PC-3 (cell line): ENCODE measurements around the gene LINGO1. TPM values are rescaled to one million over a fixed set of nuclear protein-coding genes. Genes with fewer than 3 reads are reported as not detected.

Source experiments
- ATAC-seq: fragments of 200-7000 bp; cut with Tn5 transposase; 2 replicates; pipeline ENCODE4 v1.9.1; 2020; ENCODE audit warnings: mild to moderate bottlenecking, moderate library complexity
- BruUV-seq: library from RNA; stranded (reverse); fragments of 400-500 nt; replicated peaks from 2 replicates; lab custom pipeline; 2021; lab: Mats Ljungman, UMichigan
- CTCF ChIA-PET: fragments of 300-600 bp; sonication (Branson Sonifier 250); formaldehyde crosslinking; loops from one replicate; lab custom pipeline; 2022; ENCODE audit warnings: antibody characterized with exemption; lab: Charles Lee
- POLR2A ChIA-PET: fragments of 300-600 bp; sonication (Branson Sonifier 250); formaldehyde crosslinking; loops from one replicate; lab custom pipeline; 2022; ENCODE audit warnings: antibody characterized with exemption; ENCODE audit not compliant: unreplicated experiment; lab: Charles Lee
- DNase-seq: peaks from one replicate; pipeline ENCODE4 v3.0.0-alpha.2; 2015
- H2AFZ ChIP-seq: fragments of 300-600 bp; sonication (generic); 2 replicates; pipeline ENCODE4 v1.6.0; 2016; ENCODE audit warnings: antibody characterized with exemption, low read length
- H3F3A ChIP-seq: fragments of 300-600 bp; sonication (generic); one replicate; pipeline ENCODE4 v1.6.0; 2017; ENCODE audit warnings: antibody characterized with exemption, low read length, control low read depth, mild to moderate bottlenecking; ENCODE audit not compliant: unreplicated experiment
- H3K27ac ChIP-seq: fragments of 300-600 bp; sonication (generic); 2 replicates; pipeline ENCODE4 v1.5.1; 2016; ENCODE audit warnings: mild to moderate bottlenecking, low read length
- H3K27me3 ChIP-seq: fragments of 300-600 bp; sonication (generic); 2 replicates; pipeline ENCODE4 v1.6.1; 2016; ENCODE audit warnings: low read length, mixed read lengths
- H3K36me3 ChIP-seq: fragments of 300-600 bp; sonication (generic); 2 replicates; pipeline ENCODE4 v1.6.1; 2016; ENCODE audit warnings: low read depth, mixed run types, low read length, mixed read lengths
- H3K4me1 ChIP-seq: fragments of 300-600 bp; sonication (generic); 2 replicates; pipeline ENCODE4 v1.5.1; 2016; ENCODE audit warnings: low read length; ENCODE audit not compliant: insufficient read depth
- H3K4me2 ChIP-seq: fragments of 300-600 bp; sonication (generic); 2 replicates; pipeline ENCODE4 v1.6.0; 2016; ENCODE audit warnings: low read length
- H3K4me3 ChIP-seq: fragments of 300-600 bp; sonication (generic); 2 replicates; pipeline ENCODE4 v1.5.1; 2016; ENCODE audit warnings: mild to moderate bottlenecking, low read length, mixed read lengths
- H3K79me2 ChIP-seq: fragments of 300-600 bp; sonication (generic); 2 replicates; pipeline ENCODE4 v1.6.1; 2017; ENCODE audit warnings: low read length, mixed read lengths
- H3K9ac ChIP-seq: fragments of 300-600 bp; sonication (generic); 2 replicates; pipeline ENCODE4 v1.6.0; 2016; ENCODE audit warnings: mild to moderate bottlenecking, low read length
- H3K9me2 ChIP-seq: fragments of 300-600 bp; sonication (generic); replicated peaks from 2 replicates; pipeline ENCODE4 v1.6.1; 2016; ENCODE audit warnings: mixed run types, low read length, mixed read lengths
- H3K9me3 ChIP-seq: fragments of 300-600 bp; sonication (generic); 2 replicates; pipeline ENCODE4 v1.6.1; 2016; ENCODE audit warnings: low read length, mixed read lengths
- H4K20me1 ChIP-seq: fragments of 300-600 bp; sonication (generic); 2 replicates; pipeline ENCODE4 v1.6.1; 2016; ENCODE audit warnings: low read length, mixed read lengths
- EZH2 ChIP-seq: fragments of 300-600 bp; sonication (generic); IDR thresholded peaks from one replicate; pipeline ENCODE4 v1.6.1; 2017; ENCODE audit warnings: antibody characterized with exemption, mild to moderate bottlenecking, low read length; ENCODE audit not compliant: unreplicated experiment
- EZH2phosphoT487 ChIP-seq: fragments of 300-600 bp; sonication (generic); IDR thresholded peaks from 2 replicates; pipeline ENCODE4 v1.6.1; 2018; ENCODE audit warnings: mild to moderate bottlenecking, antibody characterized with exemption, low read length, borderline replicate concordance
- intact Hi-C: fragments of 100-400 bp; cut with micrococcal nuclease; formaldehyde crosslinking; loops from 2 replicates; pipeline ENCODE4 v1.9.0; 2023
- total RNA-seq: library from RNA; depleted of rRNA; stranded (reverse); fragments of >200 nt; gene quantifications from 2 replicates; pipeline ENCODE4 v1.2.3, GENCODE V29; 2014
- TF ChIP-seq, protein P1 (sequence below): fragments of 300-600 bp; sonication (generic); conservative IDR thresholded peaks from 2 replicates; pipeline ENCODE4 v1.5.1; 2017; ENCODE audit warnings: antibody characterized with exemption, low read depth, mild to moderate bottlenecking, low read length

Gene LINGO1
- total RNA-seq, 1 experiment from 2014 or later = not detected

DNA sequence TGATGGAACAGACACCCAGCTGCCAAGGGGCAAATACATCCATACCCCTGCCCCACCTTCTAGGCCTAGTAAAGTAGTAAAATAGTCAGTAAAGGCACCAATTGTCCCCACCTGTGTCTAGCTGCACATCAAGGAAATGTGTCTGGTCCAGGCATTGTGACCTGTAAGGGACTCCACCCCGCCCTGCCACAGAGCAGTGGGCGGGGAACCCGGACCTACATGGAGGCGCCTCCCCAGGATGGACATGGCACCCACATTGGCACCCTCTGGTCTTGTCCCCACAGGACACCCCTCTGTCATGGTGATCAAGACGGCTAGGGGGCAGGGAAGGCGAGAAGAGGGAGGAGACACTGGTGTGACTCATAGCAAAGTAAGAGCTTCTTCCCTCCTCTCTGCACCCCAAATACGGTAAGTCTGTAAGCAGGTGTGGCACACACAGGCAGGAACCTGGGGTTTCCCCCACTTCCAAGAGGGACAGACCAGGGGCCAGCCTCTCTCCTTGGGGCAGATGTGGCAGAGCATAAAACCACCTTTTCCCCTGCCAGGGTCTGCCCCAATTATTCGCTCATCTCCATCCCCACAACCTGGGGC is 13.5 kb upstream of the LINGO1 start:
- no peaks in the 10 kb centered on the region for H3K4me1 ChIP-seq
- H3K27me3 ChIP-seq = 0 out of 2 replicates have a peak, but pooled peaks cover under 1% of the 10 kb centered on the region
- H2AFZ ChIP-seq = no peak overlapping the region
- ChIA-PET CTCF (interaction anchor here (0.8 kb wide), 1 partner anchor 12 kb away, joined by 4 read pairs; no protein-coding TSS in a partner anchor), POLR2A (no interaction called here)
- H3K9me3 ChIP-seq = no peaks in the 10 kb centered on the region
- H3K36me3 ChIP-seq = no peaks in the 10 kb centered on the region
- H4K20me1 ChIP-seq = no peaks in the 10 kb centered on the region
- DNase-seq (no peak), ATAC-seq (no peak)
- no peaks in the 10 kb centered on the region for H3F3A ChIP-seq
- no peak overlapping the region for H3K9ac ChIP-seq
- intact Hi-C loops = no loop called here
- H3K9me2 ChIP-seq = no peaks in the 10 kb centered on the region
- no peak overlapping the region for H3K4me2 ChIP-seq
- H3K4me3 ChIP-seq = no peak overlapping the region
- no TSS peak for BruUV-seq
- no peak overlapping the region for H3K27ac ChIP-seq
- TF ChIP-seq, protein P1, sequence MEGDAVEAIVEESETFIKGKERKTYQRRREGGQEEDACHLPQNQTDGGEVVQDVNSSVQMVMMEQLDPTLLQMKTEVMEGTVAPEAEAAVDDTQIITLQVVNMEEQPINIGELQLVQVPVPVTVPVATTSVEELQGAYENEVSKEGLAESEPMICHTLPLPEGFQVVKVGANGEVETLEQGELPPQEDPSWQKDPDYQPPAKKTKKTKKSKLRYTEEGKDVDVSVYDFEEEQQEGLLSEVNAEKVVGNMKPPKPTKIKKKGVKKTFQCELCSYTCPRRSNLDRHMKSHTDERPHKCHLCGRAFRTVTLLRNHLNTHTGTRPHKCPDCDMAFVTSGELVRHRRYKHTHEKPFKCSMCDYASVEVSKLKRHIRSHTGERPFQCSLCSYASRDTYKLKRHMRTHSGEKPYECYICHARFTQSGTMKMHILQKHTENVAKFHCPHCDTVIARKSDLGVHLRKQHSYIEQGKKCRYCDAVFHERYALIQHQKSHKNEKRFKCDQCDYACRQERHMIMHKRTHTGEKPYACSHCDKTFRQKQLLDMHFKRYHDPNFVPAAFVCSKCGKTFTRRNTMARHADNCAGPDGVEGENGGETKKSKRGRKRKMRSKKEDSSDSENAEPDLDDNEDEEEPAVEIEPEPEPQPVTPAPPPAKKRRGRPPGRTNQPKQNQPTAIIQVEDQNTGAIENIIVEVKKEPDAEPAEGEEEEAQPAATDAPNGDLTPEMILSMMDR = no peak
- no peak for TF ChIP-seq EZH2
- no peak for TF ChIP-seq EZH2phosphoT487
- no peaks in the 10 kb centered on the region for H3K79me2 ChIP-seq

DNA sequence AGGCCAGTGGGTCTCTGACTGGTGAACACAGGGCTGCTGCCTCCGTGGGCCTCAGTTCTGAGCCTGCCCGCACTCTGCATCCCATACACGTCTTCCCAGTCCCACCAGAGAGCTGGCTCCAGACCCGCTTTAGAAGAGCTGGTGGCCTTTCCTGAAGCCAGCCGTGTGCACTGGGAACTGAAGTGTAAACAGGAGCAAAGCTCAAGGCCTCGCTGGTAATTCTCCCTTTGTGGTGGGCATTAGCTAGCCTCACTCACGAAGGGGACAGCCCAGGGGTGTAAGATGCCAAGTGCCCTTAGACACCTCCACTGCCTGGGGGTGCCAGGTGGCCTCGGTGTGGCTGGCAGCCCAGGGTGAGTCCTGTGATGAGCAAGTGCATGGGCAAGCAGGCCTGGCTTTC is 12.9 kb upstream of the LINGO1 start:
- BruUV-seq = no TSS peak
- Histone ChIP-seq H3K27ac (no peak overlapping the region), H3K79me2 (no peaks in the 10 kb centered on the region), H3K9me3 (no peaks in the 10 kb centered on the region), H3K4me3 (no peak overlapping the region), H3K9ac (no peak overlapping the region), H2AFZ (no peak overlapping the region), H3K9me2 (no peaks in the 10 kb centered on the region), H4K20me1 (no peaks in the 10 kb centered on the region), H3K27me3 (no peaks in the 10 kb centered on the region), H3F3A (no peaks in the 10 kb centered on the region), H3K36me3 (no peaks in the 10 kb centered on the region), H3K4me1 (no peaks in the 10 kb centered on the region), H3K4me2 (no peak overlapping the region)
- TF ChIP-seq EZH2phosphoT487 = no peak
- TF ChIP-seq EZH2 = no peak
- TF ChIP-seq, protein P1 = no peak
- ChIA-PET POLR2A (no interaction called here), CTCF (no interaction called here)
- ATAC-seq (no peak), DNase-seq (no peak)
- intact Hi-C loops = no loop called here

DNA sequence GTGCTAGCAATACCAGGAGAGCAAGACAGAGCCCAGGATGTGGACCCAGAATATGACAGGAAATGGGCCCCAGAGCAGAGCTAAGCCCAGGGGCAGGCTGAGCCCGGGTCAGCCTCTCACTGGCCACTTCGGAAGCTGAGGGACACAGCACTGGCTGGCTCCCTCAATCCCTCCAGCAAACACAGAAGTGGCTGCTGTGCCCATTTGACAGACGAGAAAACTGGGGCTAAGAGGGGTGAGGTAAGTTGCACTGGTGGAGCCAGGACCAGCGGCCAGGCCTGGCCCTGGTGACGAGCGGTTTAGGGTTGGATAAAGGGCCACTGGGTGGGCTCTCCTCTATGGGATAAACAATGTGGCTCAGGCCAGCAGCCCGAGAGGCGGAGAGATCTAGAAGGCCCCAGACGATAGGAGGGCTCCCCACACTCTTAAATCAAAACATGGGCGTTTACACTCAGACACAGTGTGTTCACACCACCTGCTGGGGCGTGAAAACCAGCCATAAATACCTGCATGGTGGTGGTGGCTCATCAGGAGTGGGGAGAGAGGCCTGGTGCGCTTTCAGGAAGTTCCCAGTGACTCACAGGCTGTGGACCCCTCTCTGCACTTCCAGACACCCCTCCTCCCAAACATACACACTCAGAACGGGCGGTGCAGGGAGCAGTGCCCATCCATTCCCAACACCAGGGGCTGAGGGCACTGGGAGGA is 12.0 kb upstream of the LINGO1 start:
- Histone ChIP-seq H3K27ac (no peak overlapping the region), H4K20me1 (no peaks in the 10 kb centered on the region), H3K27me3 (no peaks in the 10 kb centered on the region), H3K9me3 (no peaks in the 10 kb centered on the region), H3K4me3 (no peak overlapping the region), H3K9ac (no peak overlapping the region), H3F3A (no peaks in the 10 kb centered on the region), H3K79me2 (no peaks in the 10 kb centered on the region), H3K9me2 (no peaks in the 10 kb centered on the region), H3K4me2 (no peak overlapping the region), H3K36me3 (no peaks in the 10 kb centered on the region), H3K4me1 (no peaks in the 10 kb centered on the region), H2AFZ (no peak overlapping the region)
- ChIA-PET CTCF (no interaction called here), POLR2A (interaction anchor here (0.6 kb wide), 1 partner anchor 137 kb away, joined by 3 read pairs; no protein-coding TSS in a partner anchor)
- DNase-seq (no peak), ATAC-seq (no peak)
- intact Hi-C loops = no loop called here
- TF ChIP-seq, protein P1 = no peak
- TF ChIP-seq EZH2 (no peak), EZH2phosphoT487 (no peak)
- BruUV-seq = no TSS peak
